COLO668 (cell line): ENCODE measurements around the gene MRGPRX3.

Experiments
- DNase-seq: peaks from one replicate; lab custom pipeline; 2025; ENCODE audit not compliant: unreplicated experiment; lab: John Stamatoyannopoulos, UW

MRGPRX3 gene

DNA sequence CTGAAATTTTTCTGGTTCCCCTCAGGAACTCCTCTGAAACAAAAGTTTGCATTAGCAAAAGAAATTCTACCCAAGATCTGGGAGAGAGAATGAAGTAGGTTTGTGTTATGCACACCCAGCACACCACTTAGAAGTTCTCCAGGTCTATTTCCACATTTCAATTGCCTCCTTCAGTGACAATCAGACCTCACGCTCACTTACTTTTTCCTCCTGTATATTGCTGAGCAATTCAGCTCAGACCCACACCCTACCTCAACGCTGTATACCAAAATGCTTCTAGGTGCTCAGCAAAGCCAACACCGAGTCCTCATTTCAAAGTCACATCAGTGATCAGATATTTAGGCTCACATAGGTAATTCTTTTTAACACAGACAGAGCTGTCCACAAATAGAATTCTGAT, 19.2 kb downstream of the MRGPRX3 start:
- no peak for DNase-seq

DNA sequence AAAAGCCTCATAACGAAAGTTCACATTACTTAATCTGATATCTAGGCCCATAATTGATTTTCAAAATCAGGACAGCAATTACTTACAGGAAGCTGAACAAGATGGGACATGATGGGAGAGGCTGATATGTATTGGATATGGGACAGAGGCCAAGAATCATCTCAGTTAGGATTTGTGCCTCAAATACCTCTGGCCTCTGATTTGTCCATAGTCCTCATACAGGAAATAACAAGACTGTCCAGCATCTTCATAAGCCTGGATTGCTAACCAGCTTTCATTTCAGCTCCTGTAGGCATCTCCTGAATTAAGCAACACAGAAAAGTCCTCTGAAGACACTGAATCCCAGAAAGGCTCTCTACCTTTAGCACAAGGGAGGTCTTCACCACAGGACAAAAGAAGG, 36.0 kb downstream of the MRGPRX3 start:
- no peak for DNase-seq

DNA sequence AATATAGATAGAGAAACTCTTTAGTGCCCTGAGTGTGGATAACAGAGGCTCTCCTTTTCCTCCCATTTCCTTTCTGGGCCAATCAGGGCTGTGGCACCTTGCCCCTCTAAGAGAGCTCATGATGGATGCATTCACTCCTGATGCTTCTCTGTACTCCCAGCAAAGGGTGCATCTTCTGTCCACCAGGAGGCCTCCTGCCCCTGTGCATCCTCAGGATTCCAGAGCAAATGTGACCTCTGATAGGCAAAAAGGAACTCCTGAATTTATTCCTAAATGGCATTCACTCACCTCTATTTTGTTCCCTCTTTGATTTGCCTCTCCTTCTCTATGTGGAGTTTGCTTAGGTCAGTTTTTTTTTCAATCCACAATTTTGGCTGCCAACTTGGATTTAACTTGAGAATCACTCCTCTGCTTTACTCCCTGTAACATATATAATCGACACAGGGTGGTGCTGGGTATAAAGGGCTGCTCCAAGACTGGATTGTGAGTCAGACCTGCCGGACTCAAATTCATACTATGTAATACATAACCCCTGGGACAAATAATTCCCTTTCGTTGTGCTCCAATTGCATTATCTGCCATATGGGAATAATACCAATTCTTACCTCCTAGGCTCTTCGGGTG, 39.1 kb downstream of the MRGPRX3 start:
- DNase-seq, result peak; percentile 11

DNA sequence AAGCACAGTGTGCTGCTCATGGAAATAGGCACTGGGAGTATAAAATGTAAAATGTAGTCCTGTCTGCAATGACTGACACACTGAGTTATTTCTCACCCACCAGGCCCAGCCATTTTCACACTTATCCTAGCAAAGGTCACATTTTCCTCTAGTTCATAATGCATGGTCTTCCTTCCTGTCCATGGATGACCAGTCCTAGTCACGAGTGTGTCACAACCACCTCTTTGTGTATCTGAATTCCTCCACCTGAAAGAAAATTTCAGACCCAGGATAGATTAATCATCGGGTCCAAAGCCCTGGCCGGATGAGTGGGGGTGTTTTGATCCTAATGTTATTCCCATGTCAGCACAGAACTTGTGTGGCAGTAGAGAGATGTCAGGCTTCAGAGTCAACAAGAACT, 40.3 kb downstream of the MRGPRX3 start, which contains the start of gene MRGPRX4:
MRGPRX4 (plus strand) TSS at position 172 of the 400 bp plus-strand sequence. CDS start 420 bp downstream, outside the sequence.
- DNase-seq, result no peak

DNA sequence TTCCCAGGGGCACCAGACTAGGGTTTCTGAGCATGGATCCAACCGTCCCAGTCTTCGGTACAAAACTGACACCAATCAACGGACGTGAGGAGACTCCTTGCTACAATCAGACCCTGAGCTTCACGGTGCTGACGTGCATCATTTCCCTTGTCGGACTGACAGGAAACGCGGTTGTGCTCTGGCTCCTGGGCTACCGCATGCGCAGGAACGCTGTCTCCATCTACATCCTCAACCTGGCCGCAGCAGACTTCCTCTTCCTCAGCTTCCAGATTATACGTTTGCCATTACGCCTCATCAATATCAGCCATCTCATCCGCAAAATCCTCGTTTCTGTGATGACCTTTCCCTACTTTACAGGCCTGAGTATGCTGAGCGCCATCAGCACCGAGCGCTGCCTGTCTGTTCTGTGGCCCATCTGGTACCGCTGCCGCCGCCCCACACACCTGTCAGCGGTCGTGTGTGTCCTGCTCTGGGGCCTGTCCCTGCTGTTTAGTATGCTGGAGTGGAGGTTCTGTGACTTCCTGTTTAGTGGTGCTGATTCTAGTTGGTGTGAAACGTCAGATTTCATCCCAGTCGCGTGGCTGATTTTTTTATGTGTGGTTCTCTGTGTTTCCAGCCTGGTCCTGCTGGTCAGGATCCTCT, 41.0 kb downstream of the MRGPRX3 start:
- DNase-seq, result no peak
